Fibroblast of the aortic adventitia (primary cell): ENCODE data around the gene SBF2. TPM values are rescaled to one million over a fixed set of nuclear protein-coding genes. Genes with fewer than 3 reads are reported as not detected.
A peak's percentile ranks its signal among the peaks of the same experiment; 100 is the strongest.

Source experiments
- DNase-seq: peaks from one replicate; pipeline ENCODE4 v3.0.0-alpha.2; 2010; ENCODE audit warnings: low read depth
- H3K4me3 ChIP-seq: 2 replicates; pipeline ENCODE4 v1.5.1; 2011; ENCODE audit warnings: low read depth, mild to moderate bottlenecking, control low read depth, low read length, moderate library complexity
- CTCF ChIP-seq: IDR thresholded peaks from 2 replicates; pipeline ENCODE4 v1.5.1; 2011; ENCODE audit warnings: mild to moderate bottlenecking, low read length, control low read depth, inconsistent platforms; ENCODE audit not compliant: insufficient read depth
- total RNA-seq: library from RNA; depleted of rRNA; stranded (reverse); fragments of >200 nt; gene quantifications from 2 replicates; pipeline ENCODE4 v1.2.3, GENCODE V29; 2012; ENCODE audit warnings: low replicate concordance

The SBF2 gene
- total RNA-seq, 1 donor = 65.3 TPM

GRCh38 chr11:9814108-9814507, 479.9 kb downstream of the SBF2 start:
- no peak overlapping the region for H3K4me3 ChIP-seq
- TF ChIP-seq CTCF = no peak
- DNase-seq = no peak

GRCh38 chr11:9808943-9809342, 485.1 kb downstream of the SBF2 start:
- no peak overlapping the region for H3K4me3 ChIP-seq
- TF ChIP-seq CTCF = no peak
- DNase-seq = no peak

GRCh38 chr11:9806946-9807687, 486.9 kb downstream of the SBF2 start:
- no peak for TF ChIP-seq CTCF
- no peak for DNase-seq
- no peak overlapping the region for H3K4me3 ChIP-seq

- H3K4me3 ChIP-seq = no peak overlapping the region
- TF ChIP-seq CTCF = no peak
- DNase-seq = no peak
These were observed 489.6 kb downstream of the SBF2 start for GRCh38 chr11:9804419-9804902.

GRCh38 chr11:9803685-9804418, 490.2 kb downstream of the SBF2 start:
- no peak for TF ChIP-seq CTCF
- no peak overlapping the region for H3K4me3 ChIP-seq
- peak; percentile 65 for DNase-seq

- H3K4me3 ChIP-seq = no peak overlapping the region
- peak; percentile 93 for DNase-seq
- no peak for TF ChIP-seq CTCF
These were observed 491.6 kb downstream of the SBF2 start for GRCh38 chr11:9802291-9802861.
